Ascending aorta (tissue), 2 donors: ENCODE data around the gene GIPR. TPM values are rescaled to one million over a fixed set of nuclear protein-coding genes. Genes with fewer than 3 reads are reported as not detected.

ENCODE experiments used
- DNase-seq, 2 donors: peaks; one replicate each; pipeline ENCODE4 v3.0.0-alpha.2; 2019; ENCODE audit warnings: low spot score in 2 of 2
- H3K27ac ChIP-seq, 2 donors: fragments of 200-600 bp; sonication (generic); one replicate each; pipeline ENCODE4 v1.5.1; 2016 to 2017; ENCODE audit warnings: mild to moderate bottlenecking in 1 of 2
- H3K27me3 ChIP-seq: fragments of 200-600 bp; sonication (generic); one replicate; pipeline ENCODE4 v1.5.1; 2017
- H3K36me3 ChIP-seq, 2 donors: fragments of 200-600 bp; sonication (generic); one replicate each; pipeline ENCODE4 v1.5.1; 2016
- H3K4me1 ChIP-seq, 2 donors: fragments of 200-600 bp; sonication (generic); one replicate each; pipeline ENCODE4 v1.5.1; 2016 to 2017; ENCODE audit warnings: mild to moderate bottlenecking in 1 of 2
- H3K4me3 ChIP-seq, 2 donors: fragments of 200-600 bp; sonication (generic); one replicate each; pipeline ENCODE4 v1.5.1; 2016 to 2017; ENCODE audit warnings: mild to moderate bottlenecking in 1 of 2
- H3K9me3 ChIP-seq, 2 donors: fragments of 200-600 bp; sonication (generic); one replicate each; pipeline ENCODE4 v1.5.1; 2016
- CTCF ChIP-seq, 3 experiments: fragments of 200-600 bp in 2 of 3; fragments of 450-650 bp in 1 of 3; sonication (generic) in 2 of 3; IDR thresholded peaks; one replicate each; pipeline ENCODE4 v1.5.1; 2016 to 2019; ENCODE audit warnings: antibody characterized with exemption in 3 of 3, mild to moderate bottlenecking in 1 of 3, moderate library complexity in 1 of 3
- intact Hi-C: fragments of 100-400 bp; cut with DNase I; formaldehyde crosslinking; loops from one replicate; pipeline ENCODE4 v1.15.1; 2023
- total RNA-seq: library from RNA; depleted of rRNA; stranded (reverse); fragments of >200 nt; gene quantifications from one replicate; pipeline ENCODE4 v1.1.0, GENCODE V29; 2016

Gene GIPR
- total RNA-seq, 1 donor from 2014 or later, result not detected

GRCh38 chr19:45653634-45654033 is 14.4 kb upstream of the GIPR start:
- TF ChIP-seq CTCF (IDR thresholded peaks at IDR 0.05), result no peak
- no peaks in the 10 kb centered on the region for H3K36me3 ChIP-seq
- intact Hi-C loops, result no loop called here
- H3K27me3 ChIP-seq, result no peaks in the 10 kb centered on the region
- no peaks in the 10 kb centered on the region for H3K4me1 ChIP-seq
- H3K4me3 ChIP-seq, result no peak overlapping the region
- no peaks in the 10 kb centered on the region for H3K9me3 ChIP-seq
- no peak overlapping the region for H3K27ac ChIP-seq
- DNase-seq, result no peak

GRCh38 chr19:45655073-45655472 is 12.9 kb upstream of the GIPR start:
- no peaks in the 10 kb centered on the region for H3K4me1 ChIP-seq
- H3K9me3 ChIP-seq, result no peaks in the 10 kb centered on the region
- intact Hi-C loops, result no loop called here
- TF ChIP-seq CTCF (IDR thresholded peaks at IDR 0.05), result no peak
- no peaks in the 10 kb centered on the region for H3K27me3 ChIP-seq
- no peak overlapping the region for H3K27ac ChIP-seq
- H3K36me3 ChIP-seq, result no peaks in the 10 kb centered on the region
- DNase-seq, result no peak
- no peak overlapping the region for H3K4me3 ChIP-seq

GRCh38 chr19:45657520-45658167 is 10.4 kb upstream of the GIPR start:
- no peaks in the 10 kb centered on the region for H3K36me3 ChIP-seq
- no peak for DNase-seq
- intact Hi-C loops, result no loop called here
- no peaks in the 10 kb centered on the region for H3K4me1 ChIP-seq
- no peaks in the 10 kb centered on the region for H3K9me3 ChIP-seq
- H3K27me3 ChIP-seq, result no peaks in the 10 kb centered on the region
- H3K27ac ChIP-seq, result no peak overlapping the region
- no peak overlapping the region for H3K4me3 ChIP-seq
- no peak for TF ChIP-seq CTCF (IDR thresholded peaks at IDR 0.05)

GRCh38 chr19:45659096-45659729 is 8.8 kb upstream of the GIPR start:
- Histone ChIP-seq H3K4me1 (no peaks in the 10 kb centered on the region), H3K4me3 (no peak overlapping the region), H3K36me3 (no peaks in the 10 kb centered on the region), H3K9me3 (no peaks in the 10 kb centered on the region), H3K27me3 (no peaks in the 10 kb centered on the region), H3K27ac (no peak overlapping the region)
- DNase-seq, result no peak
- no peak for TF ChIP-seq CTCF (IDR thresholded peaks at IDR 0.05)
- intact Hi-C loops, result no loop called here

- Histone ChIP-seq H3K27me3 (no peaks in the 10 kb centered on the region), H3K4me1 (no peaks in the 10 kb centered on the region), H3K9me3 (no peaks in the 10 kb centered on the region), H3K4me3 (no peak overlapping the region), H3K36me3 (no peaks in the 10 kb centered on the region), H3K27ac (no peak overlapping the region)
- no peak for TF ChIP-seq CTCF (IDR thresholded peaks at IDR 0.05)
- DNase-seq, result no peak
- intact Hi-C loops, result no loop called here
Measured at GRCh38 chr19:45660636-45661035, 7.4 kb upstream of the GIPR start.
